ENCODE measurements around the gene WWOX. TPM values are rescaled to one million over a fixed set of nuclear protein-coding genes. Genes with fewer than 3 reads are reported as not detected.
"Not testable (repeated sequence)": the region's sequence is repeated elsewhere in the genome, so short reads cannot be mapped to it uniquely, and the experiment has no call there.

The WWOX gene
- total and polyA plus RNA-seq, 3 donors from 2014 or later, result 20.6 to 76.7 (median 64.1) TPM

- Histone ChIP-seq H3K4me1 (no peaks in the 10 kb centered on the region), H3K27ac (no peak overlapping the region), H3K4me3 (no peak overlapping the region), H3K9me3 (no peaks in the 10 kb centered on the region), H3K36me3 (ENCODE audit: low read depth, missing control alignments) (no peaks in the 10 kb centered on the region), H3K27me3 (no peaks in the 10 kb centered on the region)
- TF ChIP-seq CTCF (IDR thresholded peaks at IDR 0.05) (no peak), POLR2A (IDR thresholded peaks at IDR 0.05) (no peak)
- intact Hi-C loops (cut with DNase I; ENCODE audit: low total_unique reads), result no loop called here
- DNase-seq, result no peak
- WGBS, 2 donors, result 94 to 98% methylated on average over 4 of the region's 4 CpGs
Measured at GRCh38 chr16:78510496-78510895, 411.0 kb downstream of the WWOX start.

- no peak for TF ChIP-seq POLR2A (IDR thresholded peaks at IDR 0.05)
- TF ChIP-seq CTCF (IDR thresholded peaks at IDR 0.05), result no peak
Measured at GRCh38 chr16:78513838-78514237, 414.4 kb downstream of the WWOX start.

GRCh38 chr16:78514888-78515287, 415.4 kb downstream of the WWOX start:
- 93 to 97% methylated on average over 9 of the region's 9 CpGs for WGBS, 2 donors
- H3K27me3 ChIP-seq; H3K4me3 ChIP-seq; H3K36me3 ChIP-seq (ENCODE audit: low read depth, missing control alignments); H3K27ac ChIP-seq; DNase-seq; H3K9me3 ChIP-seq; H3K4me1 ChIP-seq; intact Hi-C loops (cut with DNase I; ENCODE audit: low total_unique reads): not testable (repeated sequence)

More at GRCh38 chr16:78513838-78514237, 414.4 kb downstream of the WWOX start:
- no peaks in the 10 kb centered on the region for H3K4me1 ChIP-seq
- no peak for DNase-seq
- no peaks in the 10 kb centered on the region for H3K9me3 ChIP-seq
- H3K27me3 ChIP-seq, result no peaks in the 10 kb centered on the region
- no peak overlapping the region for H3K27ac ChIP-seq
- intact Hi-C loops (cut with DNase I; ENCODE audit: low total_unique reads), result no loop called here
- H3K4me3 ChIP-seq, result no peak overlapping the region
- H3K36me3 ChIP-seq (ENCODE audit: low read depth, missing control alignments), result no peaks in the 10 kb centered on the region
- 87 to 88% methylated on average over 3 of the region's 3 CpGs for WGBS, 2 donors

- WGBS, 2 donors, result 96 to 97% methylated on average over 14 of the region's 14 CpGs
- TF ChIP-seq POLR2A (IDR thresholded peaks at IDR 0.05) (no peak), CTCF (IDR thresholded peaks at IDR 0.05) (no peak)
- no peak for DNase-seq
- Histone ChIP-seq H3K27ac (no peak overlapping the region), H3K27me3 (no peaks in the 10 kb centered on the region), H3K9me3 (no peaks in the 10 kb centered on the region), H3K36me3 (ENCODE audit: low read depth, missing control alignments) (no peaks in the 10 kb centered on the region), H3K4me1 (no peaks in the 10 kb centered on the region), H3K4me3 (no peak overlapping the region)
- intact Hi-C loops (cut with DNase I; ENCODE audit: low total_unique reads), result no loop called here
Measured at GRCh38 chr16:78515421-78515820, 416.0 kb downstream of the WWOX start.

- no peaks in the 10 kb centered on the region for H3K36me3 ChIP-seq (ENCODE audit: low read depth, missing control alignments)
- H3K27me3 ChIP-seq, result no peaks in the 10 kb centered on the region
- DNase-seq, result no peak
- H3K4me1 ChIP-seq, result no peaks in the 10 kb centered on the region
- 92 to 94% methylated on average over 9 of the region's 9 CpGs for WGBS, 2 donors
- H3K4me3 ChIP-seq, result no peak overlapping the region
- TF ChIP-seq CTCF (IDR thresholded peaks at IDR 0.05), result no peak
- no peak for TF ChIP-seq POLR2A (IDR thresholded peaks at IDR 0.05)
- no peaks in the 10 kb centered on the region for H3K9me3 ChIP-seq
- intact Hi-C loops (cut with DNase I; ENCODE audit: low total_unique reads), result no loop called here
- no peak overlapping the region for H3K27ac ChIP-seq
Measured at GRCh38 chr16:78516006-78516736, 416.7 kb downstream of the WWOX start.
